Mucosa of descending colon (tissue), 3 donors: ENCODE results near the gene TDP1. TPM values are rescaled to one million over a fixed set of nuclear protein-coding genes. Genes with fewer than 3 reads are reported as not detected.

ENCODE experiments used
- ATAC-seq: fragments of 200-7000 bp; cut with Tn5 transposase; one replicate; pipeline ENCODE4 v1.9.1; 2020; ENCODE audit warnings: mild to moderate bottlenecking, moderate library complexity
- DNase-seq, 3 donors: peaks; one replicate each; pipeline ENCODE4 v3.0.0-alpha.2; 2020
- H3K36me3 ChIP-seq: fragments of 200-600 bp; one replicate; pipeline ENCODE4 v1.8.0; 2021; ENCODE audit warnings: low read depth, mild to moderate bottlenecking
- H3K4me1 ChIP-seq: fragments of 200-600 bp; one replicate; pipeline ENCODE4 v1.8.0; 2021; ENCODE audit warnings: low read depth, mild to moderate bottlenecking
- H3K4me3 ChIP-seq: fragments of 200-600 bp; one replicate; pipeline ENCODE4 v1.8.0; 2021; ENCODE audit warnings: mild to moderate bottlenecking
- H3K9me3 ChIP-seq: fragments of 200-600 bp; one replicate; pipeline ENCODE4 v1.8.0; 2021; ENCODE audit warnings: mild to moderate bottlenecking
- CTCF ChIP-seq: fragments of 200-600 bp; IDR thresholded peaks from one replicate; pipeline ENCODE4 v1.8.0; 2022; ENCODE audit warnings: antibody characterized with exemption, mild to moderate bottlenecking
- intact Hi-C, 2 donors: fragments of 100-400 bp; cut with DNase I in 1 of 2; cut with micrococcal nuclease in 1 of 2; formaldehyde crosslinking; loops; one replicate each; pipeline versions ENCODE4 v1.11.0 to v1.11.1; 2022; cut with DNase I, micrococcal nuclease
- total RNA-seq, 3 donors: library from RNA; stranded (reverse); fragmentation: NEBNext Ultra II Directional in 2 of 3; extraction: Animal tissue kit (Norgen Biotek cat#: 25700) in 2 of 3; gene quantifications; one replicate each; pipeline versions ENCODE4 v1.2.1 to v1.2.4, GENCODE V29; 2021 to 2023
- donor health status: DM: no; HTN: no; CAD: no; lungs with moderate emphysema.
- donor health status: DM: no; HTN: no; CAD: no.
- donor health status: DM: no; HTN: yes; CAD: no.

The TDP1 gene
- total RNA-seq, 3 donors from 2014 or later, result 12.6 to 19.0 (median 14.2) TPM

GRCh38 chr14:90005441-90005840 is 49.7 kb downstream of the TDP1 start:
- intact Hi-C loops, result no loop called here
- Histone ChIP-seq H3K4me1 (no peaks in the 10 kb centered on the region), H3K4me3 (no peak overlapping the region), H3K9me3 (no peaks in the 10 kb centered on the region), H3K36me3 (no peaks in the 10 kb centered on the region)
- ATAC-seq (no peak), DNase-seq (no peak)
- TF ChIP-seq CTCF, result no peak

GRCh38 chr14:90005939-90006530 is 50.3 kb downstream of the TDP1 start:
- no peak for ATAC-seq
- TF ChIP-seq CTCF, result no peak
- Histone ChIP-seq H3K4me1 (no peaks in the 10 kb centered on the region), H3K36me3 (no peaks in the 10 kb centered on the region), H3K9me3 (no peaks in the 10 kb centered on the region), H3K4me3 (no peak overlapping the region)
- intact Hi-C loops, result no loop called here
- no peak for DNase-seq

DNA sequence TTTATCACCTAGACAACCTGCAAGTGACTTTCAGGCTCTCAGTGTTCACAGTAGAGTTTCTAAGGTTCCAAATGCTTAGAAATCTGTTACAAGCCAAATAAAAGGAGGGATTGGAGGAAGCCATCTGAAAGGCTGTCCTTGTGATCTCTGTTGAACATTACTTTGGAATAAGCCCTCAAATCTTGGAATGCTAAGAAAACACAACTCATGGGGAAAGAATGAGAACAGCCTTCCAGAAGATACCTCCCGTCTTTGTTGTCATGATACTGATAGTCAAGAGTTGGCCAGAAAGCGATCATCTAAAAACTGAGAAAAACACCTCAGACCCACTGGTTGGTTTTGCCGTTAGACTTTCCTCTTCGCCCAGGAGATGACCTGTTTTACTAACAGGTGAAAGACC is 61.6 kb downstream of the TDP1 start:
- no peaks in the 10 kb centered on the region for H3K36me3 ChIP-seq
- no peaks in the 10 kb centered on the region for H3K4me1 ChIP-seq
- DNase-seq (no peak), ATAC-seq (no peak)
- no peak for TF ChIP-seq CTCF
- intact Hi-C loops, result no loop called here
- no peaks in the 10 kb centered on the region for H3K9me3 ChIP-seq
- no peak overlapping the region for H3K4me3 ChIP-seq

GRCh38 chr14:90019824-90020523 is 64.2 kb downstream of the TDP1 start:
- H3K4me3 ChIP-seq, result no peak overlapping the region
- H3K4me1 ChIP-seq, result no peaks in the 10 kb centered on the region
- intact Hi-C loops, result no loop called here
- ATAC-seq, result no peak
- no peaks in the 10 kb centered on the region for H3K9me3 ChIP-seq
- TF ChIP-seq CTCF, result no peak
- DNase-seq, result no peak
- no peaks in the 10 kb centered on the region for H3K36me3 ChIP-seq

DNA sequence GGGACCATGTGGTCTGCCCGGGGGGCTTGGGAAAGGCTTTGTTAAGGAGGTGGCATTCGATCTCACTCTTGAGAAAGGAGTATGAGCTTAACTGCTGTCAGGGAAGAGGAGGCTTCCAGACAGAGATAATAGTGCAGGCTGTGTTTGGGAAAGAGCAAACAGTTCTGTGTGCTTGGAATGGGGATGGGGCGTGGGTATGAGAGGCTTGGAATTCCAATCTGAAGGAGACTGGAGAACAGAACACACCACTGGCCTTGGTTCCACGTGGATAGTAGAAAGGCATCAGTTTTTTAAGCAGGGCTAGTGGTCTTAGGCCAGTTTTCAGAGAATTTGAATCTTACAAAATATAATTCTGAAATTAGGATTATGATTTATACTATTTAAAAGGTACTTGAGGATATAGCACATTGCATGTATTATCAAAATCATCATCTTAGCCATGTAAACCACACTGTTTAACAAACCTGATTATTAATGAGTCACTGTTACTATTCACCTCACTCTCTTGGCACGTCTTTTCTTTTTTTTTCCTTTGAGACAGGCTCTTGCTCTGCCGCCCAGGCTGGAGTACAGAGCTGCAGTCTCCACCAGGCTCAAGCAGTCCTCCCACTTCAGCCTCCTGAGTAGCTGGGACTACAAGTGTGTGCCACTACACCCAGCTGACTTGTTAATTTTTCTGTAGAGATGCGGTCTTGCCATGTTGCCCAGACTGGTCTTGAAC is 67.6 kb downstream of the TDP1 start:
- H3K36me3 ChIP-seq, result no peaks in the 10 kb centered on the region
- no peaks in the 10 kb centered on the region for H3K9me3 ChIP-seq
- TF ChIP-seq CTCF, result no peak
- no peak for ATAC-seq
- no peak for DNase-seq
- H3K4me3 ChIP-seq, result no peak overlapping the region
- H3K4me1 ChIP-seq, result no peaks in the 10 kb centered on the region
- intact Hi-C loops, result no loop called here
